Pancreas (tissue), 10 donors: Measurements from ENCODE around the gene PDHA1. TPM values are rescaled to one million over a fixed set of nuclear protein-coding genes. Genes with fewer than 3 reads are reported as not detected.

Experiments
- ATAC-seq, 4 donors: fragments of 200-7000 bp; cut with Tn5 transposase; one replicate each; pipeline versions ENCODE4 v1.8.0 to v1.9.1; 2020; ENCODE audit warnings: mild to moderate bottlenecking in 4 of 4, moderate library complexity in 4 of 4
- DNase-seq, 6 donors: peaks; one replicate each; pipeline ENCODE4 v3.0.0-alpha.2; 2020
- FAIRE-seq: peaks from 2 replicates; lab custom pipeline; 2012; peaks lifted over from hg19 to GRCh38; lab: Jason Lieb, UNC
- H3K27ac ChIP-seq, 4 donors: fragments of 200-600 bp; sonication (generic); 1 replicate in 3 of 4; 2 replicates in 1 of 4; pipeline versions ENCODE4 v1.5.0 to v1.8.0; 2020
- H3K27me3 ChIP-seq, 4 donors: fragments of 200-600 bp; one replicate each; pipeline ENCODE4 v1.8.0; 2021
- H3K36me3 ChIP-seq, 3 donors: fragments of 200-600 bp; sonication (generic) in 1 of 3; one replicate each; pipeline versions ENCODE4 v1.5.0 to v1.8.0; 2020 to 2021
- H3K4me1 ChIP-seq, 3 donors: fragments of 200-600 bp; one replicate each; pipeline ENCODE4 v1.8.0; 2021
- H3K4me3 ChIP-seq, 4 donors: fragments of 200-600 bp; sonication (generic) in 2 of 4; one replicate each; pipeline versions ENCODE4 v1.5.0 to v1.8.0; 2020 to 2021
- H3K9me3 ChIP-seq, 4 donors: fragments of 200-600 bp; one replicate each; pipeline ENCODE4 v1.8.0; 2021
- CTCF ChIP-seq, 4 donors: fragments of 200-600 bp; sonication (generic) in 3 of 4; IDR thresholded peaks; one replicate each; pipeline versions ENCODE4 v1.5.0 to v1.8.0; 2021; ENCODE audit warnings: antibody characterized with exemption in 4 of 4
- WGBS, 2 donors: extraction: QIAGEN DNeasy Blood & Tissue Kit; methylation state at CpG; one replicate each; pipeline ENCODE4 v1.1.7; 2013; 5-methylcytosine and 5-hydroxymethylcytosine counted together
- intact Hi-C, 3 donors: fragments of 100-400 bp; cut with DNase I; formaldehyde crosslinking; loops; one replicate each; pipeline versions ENCODE4 v1.11.1 to v1.14.2; 2022
- polyA plus RNA-seq, 2 donors: library from polyadenylated mRNA; stranded (reverse); fragments of 200-250 nt; gene quantifications; one replicate each; pipeline ENCODE4 v1.2.3, GENCODE V29; 2013
- total RNA-seq, 6 donors: library from RNA; stranded (reverse); fragmentation: NEBNext Ultra II Directional in 4 of 6; extraction: Animal tissue kit (Norgen Biotek cat#: 25700) in 4 of 6; gene quantifications; one replicate each; pipeline versions ENCODE4 v1.2.1 to v1.2.4, GENCODE V29; 2021 to 2023
- donor health status: healthy with polysubstance abuse.
- donor health status: DM: no; HTN: no; CAD: no; lungs with moderate emphysema.
- donor health status: DM: no; HTN: no; CAD: no.
- donor health status: control.
- donor health status: control.
- donor health status: Bipolar disorder and iron deficiency.
- donor health status: DM: yes; HTN: yes; CAD: no.
- donor health status: DM: no; HTN: no; CAD: no.
- donor health status: DM: no; HTN: no; CAD: no.
- donor health status: DM: yes; HTN: yes; CAD: no.

The PDHA1 gene
- total and polyA plus RNA-seq, 8 donors: 76.8 to 161 (median 92.2) TPM

- ATAC-seq: no peak
- H3K36me3 ChIP-seq: no peaks in the 10 kb centered on the region
- intact Hi-C loops: no loop called here
- WGBS, 2 donors: 70 to 75% methylated on average over 13 of the region's 13 CpGs
- H3K4me3 ChIP-seq: no peak overlapping the region
- DNase-seq: no peak
- no peak for FAIRE-seq
- H3K4me1 ChIP-seq: no peaks in the 10 kb centered on the region
- TF ChIP-seq CTCF (IDR thresholded peaks at IDR 0.05): no peak
- no peaks in the 10 kb centered on the region for H3K27me3 ChIP-seq
- no peak overlapping the region for H3K27ac ChIP-seq
- H3K9me3 ChIP-seq: no peaks in the 10 kb centered on the region
These were observed 44.4 kb downstream of the PDHA1 start for GRCh38 chrX:19388064-19388679.

GRCh38 chrX:19388741-19389140, 45.0 kb downstream of the PDHA1 start:
- no peaks in the 10 kb centered on the region for H3K9me3 ChIP-seq
- 74 to 77% methylated on average over 8 of the region's 8 CpGs for WGBS, 2 donors
- no peaks in the 10 kb centered on the region for H3K27me3 ChIP-seq
- ATAC-seq (no peak), DNase-seq (no peak), FAIRE-seq (no peak)
- no peaks in the 10 kb centered on the region for H3K36me3 ChIP-seq
- no peak overlapping the region for H3K27ac ChIP-seq
- intact Hi-C loops: no loop called here
- TF ChIP-seq CTCF (IDR thresholded peaks at IDR 0.05): no peak
- H3K4me1 ChIP-seq: no peaks in the 10 kb centered on the region
- H3K4me3 ChIP-seq: no peak overlapping the region

GRCh38 chrX:19389227-19389845, 45.6 kb downstream of the PDHA1 start:
- H3K9me3 ChIP-seq: no peaks in the 10 kb centered on the region
- no peak for TF ChIP-seq CTCF (IDR thresholded peaks at IDR 0.05)
- H3K4me1 ChIP-seq: no peaks in the 10 kb centered on the region
- no peaks in the 10 kb centered on the region for H3K36me3 ChIP-seq
- FAIRE-seq (no peak), ATAC-seq (no peak), DNase-seq (no peak)
- no peak overlapping the region for H3K4me3 ChIP-seq
- H3K27me3 ChIP-seq: peaks cover 0 to 2% (median 0%) of the 10 kb centered on the region in 4 donors
- WGBS, 2 donors: 42 to 44% methylated on average over 4 of the region's 4 CpGs
- intact Hi-C loops: no loop called here
- no peak overlapping the region for H3K27ac ChIP-seq

- WGBS, 2 donors: 78 to 80% methylated on average over 12 of the region's 12 CpGs
These were observed 48.4 kb downstream of the PDHA1 start for GRCh38 chrX:19392078-19392477.

More at GRCh38 chrX:19392078-19392477, 48.4 kb downstream of the PDHA1 start:
- intact Hi-C loops: no loop called here
- TF ChIP-seq CTCF (IDR thresholded peaks at IDR 0.05): no peak
- H3K4me3 ChIP-seq: no peak overlapping the region
- FAIRE-seq (no peak), ATAC-seq (no peak), DNase-seq (no peak)
- no peak overlapping the region for H3K27ac ChIP-seq
- H3K9me3 ChIP-seq: no peaks in the 10 kb centered on the region
- no peaks in the 10 kb centered on the region for H3K36me3 ChIP-seq
- peaks cover 0 to 3% (median 0%) of the 10 kb centered on the region in 4 donors for H3K27me3 ChIP-seq
- H3K4me1 ChIP-seq: no peaks in the 10 kb centered on the region
